GM19240 (cell line): ENCODE measurements around the gene SMCO2.

Experiments
- DNase-seq: peaks from one replicate; pipeline ENCODE4 v3.0.0; 2011; ENCODE audit warnings: low spot score; ENCODE audit not compliant: insufficient read length

SMCO2 gene

GRCh38 chr12:27453421-27453820 lies 6.9 kb downstream of the SMCO2 start:
- DNase-seq = no peak

GRCh38 chr12:27455589-27455988 lies 9.1 kb downstream of the SMCO2 start:
- DNase-seq = no peak

GRCh38 chr12:27456618-27457017 lies 10.1 kb downstream of the SMCO2 start:
- DNase-seq = no peak

- no peak for DNase-seq
These were observed 14.0 kb downstream of the SMCO2 start for GRCh38 chr12:27460471-27460978.

- DNase-seq = no peak
These were observed 15.7 kb downstream of the SMCO2 start for GRCh38 chr12:27462151-27462694.

GRCh38 chr12:27462851-27463250 lies 16.3 kb downstream of the SMCO2 start:
- DNase-seq = no peak

GRCh38 chr12:27463511-27464219 lies 17.1 kb downstream of the SMCO2 start:
- DNase-seq = no peak

GRCh38 chr12:27464220-27464554 lies 17.7 kb downstream of the SMCO2 start:
- DNase-seq = no peak

GRCh38 chr12:27467641-27468040 lies 21.1 kb downstream of the SMCO2 start:
- no peak for DNase-seq

- DNase-seq = no peak
These were observed 21.7 kb downstream of the SMCO2 start for GRCh38 chr12:27468241-27468640.

GRCh38 chr12:27469176-27469736 lies 22.7 kb downstream of the SMCO2 start:
- DNase-seq = no peak

- DNase-seq = no peak
These were observed 26.1 kb downstream of the SMCO2 start for GRCh38 chr12:27472604-27473003.

GRCh38 chr12:27474344-27474743 lies 27.8 kb downstream of the SMCO2 start:
- no peak for DNase-seq

- DNase-seq = no peak
These were observed 30.5 kb downstream of the SMCO2 start for GRCh38 chr12:27477049-27477448.

- DNase-seq = no peak
These were observed 32.4 kb downstream of the SMCO2 start for GRCh38 chr12:27478949-27479348.

GRCh38 chr12:27480016-27480415 lies 33.5 kb downstream of the SMCO2 start:
- no peak for DNase-seq

- no peak for DNase-seq
These were observed 40.4 kb downstream of the SMCO2 start for GRCh38 chr12:27486961-27487360.

GRCh38 chr12:27488479-27488878 lies 41.9 kb downstream of the SMCO2 start:
- no peak for DNase-seq

GRCh38 chr12:27491226-27491625 lies 44.7 kb downstream of the SMCO2 start:
- no peak for DNase-seq

GRCh38 chr12:27493260-27493940 lies 46.9 kb downstream of the SMCO2 start:
- no peak for DNase-seq

GRCh38 chr12:27497446-27497845 lies 50.9 kb downstream of the SMCO2 start:
- DNase-seq = no peak

GRCh38 chr12:27498149-27498548 lies 51.6 kb downstream of the SMCO2 start:
- no peak for DNase-seq
